ENCODE measurements around the gene VSIG8. TPM values are rescaled to one million over a fixed set of nuclear protein-coding genes. Genes with fewer than 3 reads are reported as not detected.

The VSIG8 gene
- total RNA-seq, 1 donor from 2014 or later = not detected

- H3K4me3 ChIP-seq = peak overlapping the region; percentile 78 to 92
- no peaks in the 10 kb centered on the region for H3K9me3 ChIP-seq
- H3K27ac ChIP-seq = peak overlapping the region; percentile 98
- no peaks in the 10 kb centered on the region for H3K27me3 ChIP-seq
- intact Hi-C loops (cut with DNase I) = loop anchor here (1.0 to 2.0 kb wide), 3 partner anchors 37 to 74 kb away; partner anchors contain the start of genes DUSP23 and TAGLN2
- H3K36me3 ChIP-seq = no peaks in the 10 kb centered on the region
- peak; percentile 32 to 92 for DNase-seq (ENCODE audit: low spot score in 2 of 2)
- peaks cover 0 to 8% of the 10 kb centered on the region in 2 donors for H3K4me1 ChIP-seq
- TF ChIP-seq, protein P1, sequence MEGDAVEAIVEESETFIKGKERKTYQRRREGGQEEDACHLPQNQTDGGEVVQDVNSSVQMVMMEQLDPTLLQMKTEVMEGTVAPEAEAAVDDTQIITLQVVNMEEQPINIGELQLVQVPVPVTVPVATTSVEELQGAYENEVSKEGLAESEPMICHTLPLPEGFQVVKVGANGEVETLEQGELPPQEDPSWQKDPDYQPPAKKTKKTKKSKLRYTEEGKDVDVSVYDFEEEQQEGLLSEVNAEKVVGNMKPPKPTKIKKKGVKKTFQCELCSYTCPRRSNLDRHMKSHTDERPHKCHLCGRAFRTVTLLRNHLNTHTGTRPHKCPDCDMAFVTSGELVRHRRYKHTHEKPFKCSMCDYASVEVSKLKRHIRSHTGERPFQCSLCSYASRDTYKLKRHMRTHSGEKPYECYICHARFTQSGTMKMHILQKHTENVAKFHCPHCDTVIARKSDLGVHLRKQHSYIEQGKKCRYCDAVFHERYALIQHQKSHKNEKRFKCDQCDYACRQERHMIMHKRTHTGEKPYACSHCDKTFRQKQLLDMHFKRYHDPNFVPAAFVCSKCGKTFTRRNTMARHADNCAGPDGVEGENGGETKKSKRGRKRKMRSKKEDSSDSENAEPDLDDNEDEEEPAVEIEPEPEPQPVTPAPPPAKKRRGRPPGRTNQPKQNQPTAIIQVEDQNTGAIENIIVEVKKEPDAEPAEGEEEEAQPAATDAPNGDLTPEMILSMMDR (IDR thresholded peaks at IDR 0.05) = peak in 1 of 3 experiments; percentile 22
These were observed 7.7 kb downstream of the VSIG8 start for GRCh38 chr1:159854693-159855192.

DNA sequence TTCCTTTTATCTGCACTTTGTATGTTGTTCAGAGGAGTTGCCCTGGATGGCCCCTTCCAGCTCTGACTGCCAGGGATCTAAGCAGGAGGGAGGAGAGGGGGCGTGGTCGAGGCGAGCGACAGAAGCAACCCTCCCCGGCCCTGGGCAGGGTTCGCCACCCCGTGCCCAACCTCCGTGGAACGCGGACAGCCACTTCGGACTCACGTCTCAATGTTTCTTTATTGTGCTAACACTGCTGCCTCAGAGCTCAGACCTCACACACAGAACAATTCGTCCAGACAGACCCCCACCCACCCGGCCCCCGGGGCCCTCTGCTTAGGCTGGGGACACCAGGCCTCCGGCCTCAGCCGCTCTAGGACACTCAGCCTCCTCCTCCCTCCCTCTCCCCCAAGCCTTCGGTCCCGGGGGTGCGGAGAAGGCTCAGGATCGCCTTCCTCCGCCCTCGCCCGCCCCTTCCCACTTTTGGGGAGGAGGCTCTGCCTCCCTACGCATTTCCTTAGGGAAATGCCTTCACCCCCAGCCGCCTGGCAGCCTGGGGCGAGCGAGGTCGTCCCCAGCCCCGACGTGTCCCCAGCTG lies 8.3 kb downstream of the VSIG8 start:
- TF ChIP-seq, protein P1 (IDR thresholded peaks at IDR 0.05) = no peak

GRCh38 chr1:159853417-159854115 lies 8.9 kb downstream of the VSIG8 start:
- H3K4me3 ChIP-seq = peak overlapping the region; percentile 78 to 92
- intact Hi-C loops (cut with DNase I) = loop anchor here (1.0 to 2.0 kb wide), 3 partner anchors 38 to 73 kb away; partner anchors contain the start of genes DUSP23 and TAGLN2
- no peaks in the 10 kb centered on the region for H3K27me3 ChIP-seq
- TF ChIP-seq, protein P1 (IDR thresholded peaks at IDR 0.05) = no peak
- DNase-seq (ENCODE audit: low spot score in 2 of 2) = no peak
- H3K4me1 ChIP-seq = peaks cover 0 to 8% of the 10 kb centered on the region in 2 donors
- peak overlapping the region; percentile 98 for H3K27ac ChIP-seq
- no peaks in the 10 kb centered on the region for H3K9me3 ChIP-seq
- no peaks in the 10 kb centered on the region for H3K36me3 ChIP-seq

More for the DNA sequence above, 8.3 kb downstream of the VSIG8 start:
- peak; percentile 14 to 89 for DNase-seq (ENCODE audit: low spot score in 2 of 2)
- intact Hi-C loops (cut with DNase I) = loop anchor here (1.0 to 2.0 kb wide), 3 partner anchors 37 to 73 kb away; partner anchors contain the start of genes DUSP23 and TAGLN2
- no peaks in the 10 kb centered on the region for H3K36me3 ChIP-seq
- peaks cover 0 to 8% of the 10 kb centered on the region in 2 donors for H3K4me1 ChIP-seq
- H3K27me3 ChIP-seq = no peaks in the 10 kb centered on the region
- H3K4me3 ChIP-seq = peak overlapping the region; percentile 78 to 92
- H3K27ac ChIP-seq = peak overlapping the region; percentile 98
- H3K9me3 ChIP-seq = no peaks in the 10 kb centered on the region

DNA sequence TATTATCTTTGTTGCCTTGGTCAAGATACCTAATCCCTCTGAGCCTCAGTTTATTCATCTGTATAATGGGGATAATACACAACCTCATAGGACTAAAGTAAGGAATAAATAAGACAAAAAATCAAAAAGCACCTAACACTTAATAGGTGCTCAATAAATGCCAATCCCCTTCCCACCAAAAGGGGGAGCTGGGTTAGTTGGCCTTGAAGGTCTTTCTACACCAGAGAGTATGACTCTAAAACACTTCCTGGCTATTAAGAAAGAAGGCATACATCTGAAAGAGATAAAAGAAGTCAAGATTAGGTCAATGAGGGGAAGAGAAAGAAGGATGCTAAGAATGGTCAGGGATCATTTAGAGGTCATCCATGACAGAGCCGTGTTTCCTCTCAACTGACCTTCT lies 11.1 kb downstream of the VSIG8 start:
- Histone ChIP-seq H3K9me3 (no peaks in the 10 kb centered on the region), H3K27me3 (no peaks in the 10 kb centered on the region), H3K4me3 (no peak overlapping the region), H3K4me1 (peaks cover 0 to 8% of the 10 kb centered on the region in 2 donors), H3K36me3 (no peaks in the 10 kb centered on the region), H3K27ac (no peak overlapping the region)
- TF ChIP-seq, protein P1 (IDR thresholded peaks at IDR 0.05) = no peak
- DNase-seq (ENCODE audit: low spot score in 2 of 2) = no peak
- intact Hi-C loops (cut with DNase I) = no loop called here

GRCh38 chr1:159849626-159850366 lies 12.7 kb downstream of the VSIG8 start:
- Histone ChIP-seq H3K4me3 (no peak overlapping the region), H3K36me3 (no peaks in the 10 kb centered on the region), H3K27me3 (no peaks in the 10 kb centered on the region), H3K27ac (no peak overlapping the region), H3K4me1 (peaks cover 0 to 8% of the 10 kb centered on the region in 2 donors), H3K9me3 (no peaks in the 10 kb centered on the region)
- TF ChIP-seq, protein P1 (IDR thresholded peaks at IDR 0.05) = no peak
- intact Hi-C loops (cut with DNase I) = no loop called here
- no peak for DNase-seq (ENCODE audit: low spot score in 2 of 2)
